ENCODE data around the gene RIC8B.

GRCh38 chr12:106879612-106880011 lies 105.1 kb downstream of the RIC8B start:
- TF ChIP-seq POLR2A (IDR thresholded peaks at IDR 0.05) (no peak), CTCF (IDR thresholded peaks at IDR 0.05) (no peak), POLR2AphosphoS5 (IDR thresholded peaks at IDR 0.05) (no peak), EP300 (IDR thresholded peaks at IDR 0.05) (no peak)

All from suprapubic skin (tissue), 4 donors.